Measurements from ENCODE around the gene SPR.

SPR gene

GRCh38 chr2:72929010-72929409 lies 41.8 kb downstream of the SPR start:
- TF ChIP-seq CTCF (IDR thresholded peaks at IDR 0.05; ENCODE audit: low read depth, low read length): no peak
- DNase-seq (ENCODE audit: extremely low read depth, low read depth): no peak

- no peak for TF ChIP-seq CTCF (IDR thresholded peaks at IDR 0.05; ENCODE audit: low read depth, low read length)
- DNase-seq (ENCODE audit: extremely low read depth, low read depth): no peak
Measured at GRCh38 chr2:72931280-72931910, 44.2 kb downstream of the SPR start.

- DNase-seq (ENCODE audit: extremely low read depth, low read depth): no peak
- TF ChIP-seq CTCF (IDR thresholded peaks at IDR 0.05; ENCODE audit: low read depth, low read length): no peak
Measured at GRCh38 chr2:72932045-72932740, 45.0 kb downstream of the SPR start.

GRCh38 chr2:72932805-72933204 lies 45.6 kb downstream of the SPR start:
- no peak for DNase-seq (ENCODE audit: extremely low read depth, low read depth)
- no peak for TF ChIP-seq CTCF (IDR thresholded peaks at IDR 0.05; ENCODE audit: low read depth, low read length)

- no peak for DNase-seq (ENCODE audit: extremely low read depth, low read depth)
- TF ChIP-seq CTCF (IDR thresholded peaks at IDR 0.05; ENCODE audit: low read depth, low read length): no peak
Measured at GRCh38 chr2:72933207-72933606, 46.0 kb downstream of the SPR start.

GRCh38 chr2:72933646-72934151 lies 46.5 kb downstream of the SPR start:
- DNase-seq (ENCODE audit: extremely low read depth, low read depth): no peak
- no peak for TF ChIP-seq CTCF (IDR thresholded peaks at IDR 0.05; ENCODE audit: low read depth, low read length)
